GM12875 (cell line): ENCODE results near the gene TMEM87B.
"Not testable (repeated sequence)": the region's sequence is repeated elsewhere in the genome, so short reads cannot be mapped to it uniquely, and the experiment has no call there.

Source experiments
- H3K4me3 ChIP-seq: one replicate; pipeline ENCODE4 v1.5.1; 2011; ENCODE audit warnings: low read depth, low read length, control low read depth
- TF ChIP-seq, protein P1 (sequence below): IDR thresholded peaks from 2 replicates; pipeline ENCODE4 v1.5.1; 2011; ENCODE audit warnings: low read depth, mild to moderate bottlenecking, control low read depth, inconsistent platforms, low read length, moderate library complexity, borderline replicate concordance; ENCODE audit not compliant: insufficient read depth

Gene TMEM87B

GRCh38 chr2:112108178-112108832 is 53.2 kb downstream of the TMEM87B start:
- H3K4me3 ChIP-seq, result no peak overlapping the region
- TF ChIP-seq, protein P1, sequence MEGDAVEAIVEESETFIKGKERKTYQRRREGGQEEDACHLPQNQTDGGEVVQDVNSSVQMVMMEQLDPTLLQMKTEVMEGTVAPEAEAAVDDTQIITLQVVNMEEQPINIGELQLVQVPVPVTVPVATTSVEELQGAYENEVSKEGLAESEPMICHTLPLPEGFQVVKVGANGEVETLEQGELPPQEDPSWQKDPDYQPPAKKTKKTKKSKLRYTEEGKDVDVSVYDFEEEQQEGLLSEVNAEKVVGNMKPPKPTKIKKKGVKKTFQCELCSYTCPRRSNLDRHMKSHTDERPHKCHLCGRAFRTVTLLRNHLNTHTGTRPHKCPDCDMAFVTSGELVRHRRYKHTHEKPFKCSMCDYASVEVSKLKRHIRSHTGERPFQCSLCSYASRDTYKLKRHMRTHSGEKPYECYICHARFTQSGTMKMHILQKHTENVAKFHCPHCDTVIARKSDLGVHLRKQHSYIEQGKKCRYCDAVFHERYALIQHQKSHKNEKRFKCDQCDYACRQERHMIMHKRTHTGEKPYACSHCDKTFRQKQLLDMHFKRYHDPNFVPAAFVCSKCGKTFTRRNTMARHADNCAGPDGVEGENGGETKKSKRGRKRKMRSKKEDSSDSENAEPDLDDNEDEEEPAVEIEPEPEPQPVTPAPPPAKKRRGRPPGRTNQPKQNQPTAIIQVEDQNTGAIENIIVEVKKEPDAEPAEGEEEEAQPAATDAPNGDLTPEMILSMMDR, result no peak

DNA sequence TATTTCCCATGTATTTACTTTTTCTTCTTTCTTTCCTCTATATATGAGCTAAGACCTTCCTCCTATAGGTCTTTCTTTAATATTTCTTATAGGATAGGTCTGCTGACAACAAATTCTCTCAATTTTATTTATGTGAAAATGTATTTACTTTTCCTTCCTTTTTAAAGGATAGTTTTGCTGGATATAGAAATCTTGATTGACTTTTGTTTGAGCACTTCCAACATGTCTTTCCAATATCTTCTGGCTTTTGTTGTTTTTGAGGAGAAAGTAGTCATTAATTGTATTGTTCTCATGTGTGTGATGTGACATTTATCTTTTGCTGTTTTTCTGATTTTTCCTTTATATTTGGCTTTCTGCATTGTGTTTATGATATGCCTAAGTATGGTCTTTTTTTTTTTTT is 54.2 kb downstream of the TMEM87B start:
- H3K4me3 ChIP-seq, result no peak overlapping the region
- TF ChIP-seq, protein P1, result no peak

GRCh38 chr2:112110966-112111365 is 55.9 kb downstream of the TMEM87B start:
- no peak overlapping the region for H3K4me3 ChIP-seq
- TF ChIP-seq, protein P1, result no peak

DNA sequence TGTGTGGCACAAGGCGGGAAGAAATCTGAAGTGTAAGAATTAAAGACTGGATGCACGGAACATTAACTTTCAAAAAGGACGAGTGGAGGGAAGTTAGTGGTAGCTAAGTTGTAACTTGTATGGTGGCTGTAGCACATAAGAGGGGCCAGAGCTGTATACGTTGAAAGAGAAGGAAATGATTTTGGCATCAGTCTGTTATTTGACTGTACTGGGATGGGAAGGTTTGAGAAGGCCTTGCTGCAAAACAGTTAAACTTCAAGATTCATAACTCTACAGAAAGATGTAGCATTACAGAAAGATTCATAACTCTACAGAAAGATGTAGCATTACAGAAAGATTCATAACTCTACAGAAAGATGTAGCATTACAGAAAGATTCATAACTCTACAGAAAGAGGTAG is 58.3 kb downstream of the TMEM87B start:
- H3K4me3 ChIP-seq, result not testable (repeated sequence)

- TF ChIP-seq, protein P1, result no peak
- H3K4me3 ChIP-seq, result no peak overlapping the region
These were observed 63.1 kb downstream of the TMEM87B start for GRCh38 chr2:112118148-112118547.

DNA sequence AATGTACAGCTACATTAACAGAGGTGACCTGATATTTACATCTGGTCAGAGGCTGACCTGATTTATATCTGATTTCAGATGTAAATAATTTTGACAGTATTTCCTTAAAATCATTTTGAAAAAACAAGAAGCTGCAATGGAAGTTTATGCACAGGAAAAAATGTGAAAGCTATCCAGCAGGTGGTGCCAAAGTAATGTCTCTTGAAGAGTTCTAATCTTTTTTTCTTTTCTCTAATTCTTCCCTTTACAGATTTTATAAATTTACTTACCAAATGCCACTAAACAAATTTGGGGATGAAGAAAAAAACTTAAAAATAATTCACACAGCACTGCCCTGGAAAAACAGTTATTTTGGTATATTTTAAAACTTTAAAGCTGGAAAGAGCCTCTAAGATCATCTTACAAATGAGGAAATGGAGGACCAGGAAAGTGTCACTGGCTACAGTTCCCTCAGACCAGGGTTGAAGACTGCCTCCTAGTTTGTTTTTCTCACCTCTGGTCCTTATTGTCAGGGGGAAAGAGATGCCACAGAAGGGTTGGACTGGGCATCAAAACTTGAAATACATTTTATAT is 66.7 kb downstream of the TMEM87B start:
- TF ChIP-seq, protein P1, result peak; percentile 23; the same call in 1 of the 2 replicates
- no peak overlapping the region for H3K4me3 ChIP-seq

GRCh38 chr2:112129060-112129459 is 74.0 kb downstream of the TMEM87B start:
- TF ChIP-seq, protein P1, result no peak
- H3K4me3 ChIP-seq, result no peak overlapping the region
